Caco-2 (cell line): Measurements from ENCODE around the gene TGFB2. TPM values are rescaled to one million over a fixed set of nuclear protein-coding genes. Genes with fewer than 3 reads are reported as not detected.

Source experiments
- BruUV-seq: library from RNA; stranded (reverse); fragments of 400-500 nt; replicated peaks from 2 replicates; lab custom pipeline; 2021; lab: Mats Ljungman, UMichigan
- CTCF ChIA-PET: fragments of 300-600 bp; sonication (Branson Sonifier 250); formaldehyde crosslinking; loops from one replicate; lab custom pipeline; 2022; ENCODE audit warnings: antibody characterized with exemption; lab: Charles Lee
- POLR2A ChIA-PET: fragments of 300-600 bp; sonication (Branson Sonifier 250); formaldehyde crosslinking; loops from one replicate; lab custom pipeline; 2022; ENCODE audit warnings: antibody characterized with exemption; lab: Charles Lee
- DNase-seq, 2 experiments: peaks; one replicate each; pipeline versions ENCODE4 v3.0.0 to v3.0.0-alpha.2; 2020 to 2022
- H3K27me3 ChIP-seq: replicated peaks from 2 replicates; pipeline ENCODE4 v1.6.0; 2011; ENCODE audit warnings: low read length; ENCODE audit not compliant: control insufficient read depth, insufficient read depth
- H3K36me3 ChIP-seq: 2 replicates; pipeline ENCODE4 v1.5.1; 2011; ENCODE audit warnings: low read length; ENCODE audit not compliant: control insufficient read depth, insufficient read depth
- H3K4me1 ChIP-seq: fragments of 250-450 bp; sonication (Bioruptor Pico); 2 replicates; pipeline ENCODE4 v1.5.1; 2020; ENCODE audit warnings: mild to moderate bottlenecking
- H3K4me3 ChIP-seq: 2 replicates; pipeline ENCODE4 v1.5.1; 2011; ENCODE audit warnings: low read depth, mild to moderate bottlenecking, control low read depth, low read length
- H3K9me3 ChIP-seq: fragments of 250-450 bp; sonication (Bioruptor Pico); 2 replicates; pipeline ENCODE4 v1.5.1; 2020; ENCODE audit warnings: mild to moderate bottlenecking, moderate library complexity
- H3K27ac Mint-ChIP-seq: one replicate; pipeline ENCODE4 v1.8.0; 2022; ENCODE audit warnings: mixed read lengths; ENCODE audit not compliant: unreplicated experiment
- H3K27me3 Mint-ChIP-seq: one replicate; pipeline ENCODE4 v1.8.0; 2022; ENCODE audit warnings: mixed read lengths; ENCODE audit not compliant: insufficient read depth, unreplicated experiment
- H3K36me3 Mint-ChIP-seq: one replicate; pipeline ENCODE4 v1.8.0; 2022; ENCODE audit warnings: mild to moderate bottlenecking, mixed read lengths; ENCODE audit not compliant: insufficient read depth, unreplicated experiment
- H3K4me1 Mint-ChIP-seq: one replicate; pipeline ENCODE4 v1.8.0; 2022; ENCODE audit warnings: low read depth, mixed read lengths; ENCODE audit not compliant: unreplicated experiment
- H3K4me3 Mint-ChIP-seq: one replicate; pipeline ENCODE4 v1.8.0; 2022; ENCODE audit warnings: mild to moderate bottlenecking, moderate library complexity, mixed read lengths; ENCODE audit not compliant: unreplicated experiment
- H3K9me3 Mint-ChIP-seq: one replicate; pipeline ENCODE4 v1.8.0; 2022; ENCODE audit warnings: mixed read lengths; ENCODE audit not compliant: unreplicated experiment
- intact Hi-C: fragments of 100-400 bp; cut with micrococcal nuclease; formaldehyde crosslinking; loops from one replicate; pipeline ENCODE4 v1.10.0; 2022; ENCODE audit not compliant: unreplicated experiment
- total RNA-seq: library from RNA; stranded (reverse); gene quantifications from 2 replicates; pipeline ENCODE4 v1.2.3, GENCODE V29; 2022
- TF ChIP-seq, protein P1 (sequence below), 2 experiments: fragments of 200-600 bp in 1 of 2; IDR thresholded peaks; 1 replicate in 1 of 2; 2 replicates in 1 of 2; pipeline versions ENCODE4 v1.5.1 to v1.8.0; 2011 to 2022; ENCODE audit warnings: antibody characterized with exemption in 1 of 2, control low read depth in 1 of 2, inconsistent platforms in 1 of 2, low read depth in 1 of 2, low read length in 1 of 2, mild to moderate bottlenecking in 1 of 2, moderate library complexity in 1 of 2; ENCODE audit not compliant: insufficient read depth in 1 of 2, severe bottlenecking in 1 of 2, unreplicated experiment in 1 of 2

TGFB2 gene
- total RNA-seq, 1 experiment from 2014 or later = 14.2 TPM

DNA sequence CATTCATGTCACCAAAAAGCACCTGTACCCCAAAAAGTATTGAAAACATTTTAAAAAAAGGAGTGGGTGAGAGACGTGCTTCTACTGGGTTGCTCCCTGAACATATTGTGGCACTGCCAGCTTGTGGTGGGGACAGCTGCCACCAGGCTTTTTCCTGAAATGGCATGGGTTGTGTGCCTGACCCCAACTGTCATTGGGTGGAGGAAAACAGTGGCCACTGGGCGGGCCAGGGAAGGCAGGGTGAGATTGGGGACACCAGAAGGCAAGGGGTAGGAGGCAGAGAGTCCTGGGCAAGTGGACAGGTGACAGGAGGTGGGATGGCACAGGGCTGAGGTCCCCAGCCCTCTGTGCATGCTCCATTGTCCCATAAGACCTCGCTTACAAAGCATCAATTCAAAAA, 55.5 kb downstream of the TGFB2 start:
- no peak overlapping the region for H3K4me3 ChIP-seq
- H3K36me3 ChIP-seq = peaks cover 1% of the 10 kb centered on the region; the same call in 1 of the 2 replicates
- BruUV-seq = no TSS peak
- no peak overlapping the region for H3K27ac Mint-ChIP-seq
- DNase-seq = no peak
- peaks cover 13% of the 10 kb centered on the region; the same call in 1 of the 2 replicates for H3K9me3 ChIP-seq
- no peaks in the 10 kb centered on the region for H3K27me3 ChIP-seq
- H3K27me3 Mint-ChIP-seq = no peaks in the 10 kb centered on the region
- H3K9me3 Mint-ChIP-seq = peaks cover 9% of the 10 kb centered on the region
- peaks cover 24% of the 10 kb centered on the region for H3K36me3 Mint-ChIP-seq
- peaks cover 18% of the 10 kb centered on the region for H3K4me1 Mint-ChIP-seq
- CTCF ChIA-PET = no interaction called here
- POLR2A ChIA-PET = no interaction called here
- H3K4me1 ChIP-seq = peaks cover 19% of the 10 kb centered on the region
- TF ChIP-seq, protein P1, sequence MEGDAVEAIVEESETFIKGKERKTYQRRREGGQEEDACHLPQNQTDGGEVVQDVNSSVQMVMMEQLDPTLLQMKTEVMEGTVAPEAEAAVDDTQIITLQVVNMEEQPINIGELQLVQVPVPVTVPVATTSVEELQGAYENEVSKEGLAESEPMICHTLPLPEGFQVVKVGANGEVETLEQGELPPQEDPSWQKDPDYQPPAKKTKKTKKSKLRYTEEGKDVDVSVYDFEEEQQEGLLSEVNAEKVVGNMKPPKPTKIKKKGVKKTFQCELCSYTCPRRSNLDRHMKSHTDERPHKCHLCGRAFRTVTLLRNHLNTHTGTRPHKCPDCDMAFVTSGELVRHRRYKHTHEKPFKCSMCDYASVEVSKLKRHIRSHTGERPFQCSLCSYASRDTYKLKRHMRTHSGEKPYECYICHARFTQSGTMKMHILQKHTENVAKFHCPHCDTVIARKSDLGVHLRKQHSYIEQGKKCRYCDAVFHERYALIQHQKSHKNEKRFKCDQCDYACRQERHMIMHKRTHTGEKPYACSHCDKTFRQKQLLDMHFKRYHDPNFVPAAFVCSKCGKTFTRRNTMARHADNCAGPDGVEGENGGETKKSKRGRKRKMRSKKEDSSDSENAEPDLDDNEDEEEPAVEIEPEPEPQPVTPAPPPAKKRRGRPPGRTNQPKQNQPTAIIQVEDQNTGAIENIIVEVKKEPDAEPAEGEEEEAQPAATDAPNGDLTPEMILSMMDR (IDR thresholded peaks at IDR 0.05; ENCODE audit: insufficient read depth in 1 of 2, low read depth in 1 of 2, low read length in 1 of 2, severe bottlenecking in 1 of 2, unreplicated experiment in 1 of 2) = no peak
- intact Hi-C loops = no loop called here
- no peak overlapping the region for H3K4me3 Mint-ChIP-seq

DNA sequence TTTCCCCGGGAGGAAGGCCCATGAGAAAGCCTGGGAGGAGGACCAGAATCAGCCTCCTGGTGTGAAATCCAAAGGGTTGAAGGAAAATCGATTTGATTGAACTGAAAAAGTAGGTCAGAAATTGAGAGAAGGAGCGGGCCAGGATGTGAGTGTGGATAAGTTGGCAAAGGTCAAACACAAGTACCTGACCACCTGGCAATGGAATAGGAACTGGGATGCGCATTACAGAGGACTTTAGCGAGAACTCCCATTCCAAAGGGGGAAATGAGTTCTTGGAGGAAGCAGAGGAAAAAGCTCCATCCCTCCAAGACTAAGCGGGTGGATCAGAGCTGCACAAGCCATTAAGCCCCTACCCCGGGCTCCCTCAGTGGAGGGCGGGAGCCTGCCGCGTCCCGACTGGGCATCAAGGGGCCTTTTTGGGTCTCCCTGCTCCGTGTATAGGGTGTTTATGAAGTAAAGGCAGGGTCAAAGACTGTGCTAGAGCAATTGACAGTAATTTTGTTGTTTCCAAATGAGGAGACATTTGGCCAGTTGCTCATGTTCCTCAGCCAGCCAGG, 56.4 kb downstream of the TGFB2 start:
- CTCF ChIA-PET = interaction anchor here (1.3 kb wide), 1 partner anchor 35 kb away, joined by 3 read pairs; no protein-coding TSS in a partner anchor

DNA sequence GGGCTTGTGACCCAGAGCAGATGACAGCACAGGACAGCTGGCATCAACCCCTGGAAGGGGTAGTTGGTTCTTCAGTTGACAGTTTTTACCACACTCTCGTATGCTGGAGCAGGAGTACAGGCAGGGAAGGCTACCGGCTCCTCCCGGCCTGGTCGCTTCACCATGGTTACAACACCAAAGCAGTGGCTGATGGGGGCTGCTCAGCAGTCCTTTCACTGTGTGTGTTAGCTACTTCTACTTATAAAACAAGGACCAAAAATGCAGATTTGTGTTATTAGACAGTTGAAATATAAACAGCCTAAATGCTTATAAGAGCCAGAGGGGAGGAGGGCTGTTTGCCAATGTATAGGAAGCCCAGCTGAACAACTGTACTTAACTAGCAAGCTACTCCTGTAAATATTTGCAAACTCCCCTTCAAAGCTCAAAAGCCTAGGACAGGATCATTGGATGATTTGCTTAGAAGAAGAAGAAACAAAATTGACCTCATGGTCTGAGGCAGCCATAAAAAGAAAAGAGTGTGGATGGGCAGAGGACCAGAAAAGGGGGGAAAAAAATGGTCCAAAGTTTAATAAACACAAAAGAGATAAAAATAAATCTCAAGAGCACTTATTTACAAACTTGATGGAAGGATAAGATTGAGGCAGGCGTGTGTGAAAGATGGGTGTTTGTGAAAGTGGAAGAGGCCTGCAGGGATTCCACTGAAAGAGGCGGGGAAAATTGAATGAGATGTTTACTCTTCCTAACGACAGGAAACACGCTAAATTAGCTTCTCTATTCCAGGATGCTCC, 57.1 kb downstream of the TGFB2 start:
- intact Hi-C loops = loop anchor here (1.0 kb wide), 2 partner anchors 22 to 35 kb away; no protein-coding TSS in a partner anchor
- H3K4me1 ChIP-seq = peaks cover 19% of the 10 kb centered on the region
- no peak overlapping the region for H3K4me3 ChIP-seq
- peaks cover 13% of the 10 kb centered on the region; the same call in 1 of the 2 replicates for H3K9me3 ChIP-seq
- TF ChIP-seq, protein P1 (IDR thresholded peaks at IDR 0.05; ENCODE audit: insufficient read depth in 1 of 2, low read depth in 1 of 2, low read length in 1 of 2, severe bottlenecking in 1 of 2, unreplicated experiment in 1 of 2) = no peak
- no TSS peak for BruUV-seq
- CTCF ChIA-PET = interaction anchor here (1.0 to 1.3 kb wide), 2 partner anchors 35 to 168 kb away, joined by 3 read pairs; no protein-coding TSS in a partner anchor
- H3K4me1 Mint-ChIP-seq = peaks cover 18% of the 10 kb centered on the region
- DNase-seq = peak; percentile 42 to 46
- peaks cover 1% of the 10 kb centered on the region; the same call in 1 of the 2 replicates for H3K36me3 ChIP-seq
- no peaks in the 10 kb centered on the region for H3K27me3 ChIP-seq
- peak overlapping the region; percentile 16 for H3K27ac Mint-ChIP-seq
- H3K9me3 Mint-ChIP-seq = peaks cover 9% of the 10 kb centered on the region
- no peak overlapping the region for H3K4me3 Mint-ChIP-seq
- H3K36me3 Mint-ChIP-seq = peaks cover 24% of the 10 kb centered on the region
- H3K27me3 Mint-ChIP-seq = no peaks in the 10 kb centered on the region
- POLR2A ChIA-PET = no interaction called here

More for the DNA sequence above, 56.4 kb downstream of the TGFB2 start:
- no peak overlapping the region for H3K4me3 Mint-ChIP-seq
- H3K4me1 Mint-ChIP-seq = peaks cover 18% of the 10 kb centered on the region
- BruUV-seq = no TSS peak
- no peak for DNase-seq
- Histone ChIP-seq H3K36me3 (peaks cover 1% of the 10 kb centered on the region; the same call in 1 of the 2 replicates), H3K27me3 (no peaks in the 10 kb centered on the region), H3K4me3 (no peak overlapping the region), H3K9me3 (peaks cover 13% of the 10 kb centered on the region; the same call in 1 of the 2 replicates), H3K4me1 (peaks cover 19% of the 10 kb centered on the region)
- intact Hi-C loops = no loop called here
- H3K36me3 Mint-ChIP-seq = peaks cover 24% of the 10 kb centered on the region
- H3K9me3 Mint-ChIP-seq = peaks cover 9% of the 10 kb centered on the region
- peak overlapping the region; percentile 16 for H3K27ac Mint-ChIP-seq
- H3K27me3 Mint-ChIP-seq = no peaks in the 10 kb centered on the region
- POLR2A ChIA-PET = no interaction called here
- TF ChIP-seq, protein P1 (IDR thresholded peaks at IDR 0.05; ENCODE audit: insufficient read depth in 1 of 2, low read depth in 1 of 2, low read length in 1 of 2, severe bottlenecking in 1 of 2, unreplicated experiment in 1 of 2) = no peak
